Spleen (tissue), 7 donors: ENCODE measurements around the gene NOD1.

Source experiments
- CTCF ChIP-seq, 11 experiments: fragments of 200-600 bp in 7 of 11; fragments of 450-650 bp in 4 of 11; sonication (generic) in 4 of 11; IDR thresholded peaks in 8 of 11; conservative IDR thresholded peaks in 3 of 11; 1 replicate in 7 of 11; 2 replicates in 4 of 11; pipeline versions ENCODE4 v1.4.0 to v1.8.0; 2016 to 2021; ENCODE audit warnings: antibody characterized with exemption in 11 of 11, inconsistent platforms in 4 of 11, mild to moderate bottlenecking in 1 of 11
- POLR2A ChIP-seq, 3 donors: fragments of 450-650 bp; IDR thresholded peaks; one replicate each; pipeline ENCODE4 v1.5.1; 2017; ENCODE audit warnings: antibody characterized with exemption in 3 of 3, mild to moderate bottlenecking in 1 of 3
- POLR2AphosphoS5 ChIP-seq, 3 donors: sonication (generic); formaldehyde crosslinking; IDR thresholded peaks; one replicate each; pipeline ENCODE4 v1.5.1; 2017; ENCODE audit warnings: antibody characterized with exemption in 3 of 3
- donor health status: DM: no; HTN: no; CAD: no; lungs with moderate emphysema.
- donor health status: DM: no; HTN: no; CAD: no.
- donor health status: DM: no; HTN: no; CAD: no.

- TF ChIP-seq CTCF (IDR thresholded peaks at IDR 0.05 in 8 of 11, conservative IDR thresholded peaks at IDR 0.05 in 3 of 11) (no peak), POLR2A (IDR thresholded peaks at IDR 0.05) (no peak), POLR2AphosphoS5 (IDR thresholded peaks at IDR 0.05) (no peak)
Observed at GRCh38 chr7:30465811-30466180, 12.8 kb downstream of the NOD1 start.
